GM12873 (cell line): Measurements from ENCODE around the gene HPGD.

Source experiments
- TF ChIP-seq, protein P1 (sequence below): IDR thresholded peaks from 2 replicates; pipeline ENCODE4 v1.5.1; 2012; ENCODE audit warnings: low read depth, mild to moderate bottlenecking, moderate library complexity, low read length, control low read depth; ENCODE audit not compliant: insufficient read depth; ENCODE audit errors: missing control alignments

The HPGD gene

DNA sequence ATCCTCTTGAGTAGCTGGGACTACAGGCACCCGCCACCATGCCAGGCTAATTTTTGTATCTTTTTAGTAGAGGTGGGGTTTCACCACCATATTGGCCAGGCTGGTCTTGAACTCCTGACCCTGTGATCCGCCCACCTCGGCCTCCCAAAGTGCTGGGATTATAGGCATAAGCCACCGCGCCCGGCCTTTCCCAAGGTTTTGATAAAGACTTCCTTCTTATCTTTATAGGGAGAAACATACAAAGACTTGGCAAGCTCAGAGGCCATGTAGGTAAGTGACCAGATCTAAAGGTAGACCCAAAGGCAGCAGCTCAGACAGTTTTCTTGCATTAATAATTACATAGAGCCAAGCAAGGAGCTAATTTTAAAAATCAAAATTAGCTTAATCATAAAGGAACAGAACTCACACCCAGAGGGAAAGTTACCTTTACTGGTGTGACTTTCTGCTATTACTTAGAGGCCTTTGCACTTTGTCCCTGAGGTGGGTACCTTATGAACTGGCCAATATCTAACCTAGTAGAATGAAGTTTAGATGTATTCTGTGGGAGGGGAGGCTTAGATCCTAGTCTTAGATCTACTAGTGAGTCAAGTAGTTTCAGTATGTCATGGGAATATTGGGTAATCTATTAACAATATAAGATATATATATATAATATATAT is 67.3 kb downstream of the HPGD start:
- TF ChIP-seq, protein P1, sequence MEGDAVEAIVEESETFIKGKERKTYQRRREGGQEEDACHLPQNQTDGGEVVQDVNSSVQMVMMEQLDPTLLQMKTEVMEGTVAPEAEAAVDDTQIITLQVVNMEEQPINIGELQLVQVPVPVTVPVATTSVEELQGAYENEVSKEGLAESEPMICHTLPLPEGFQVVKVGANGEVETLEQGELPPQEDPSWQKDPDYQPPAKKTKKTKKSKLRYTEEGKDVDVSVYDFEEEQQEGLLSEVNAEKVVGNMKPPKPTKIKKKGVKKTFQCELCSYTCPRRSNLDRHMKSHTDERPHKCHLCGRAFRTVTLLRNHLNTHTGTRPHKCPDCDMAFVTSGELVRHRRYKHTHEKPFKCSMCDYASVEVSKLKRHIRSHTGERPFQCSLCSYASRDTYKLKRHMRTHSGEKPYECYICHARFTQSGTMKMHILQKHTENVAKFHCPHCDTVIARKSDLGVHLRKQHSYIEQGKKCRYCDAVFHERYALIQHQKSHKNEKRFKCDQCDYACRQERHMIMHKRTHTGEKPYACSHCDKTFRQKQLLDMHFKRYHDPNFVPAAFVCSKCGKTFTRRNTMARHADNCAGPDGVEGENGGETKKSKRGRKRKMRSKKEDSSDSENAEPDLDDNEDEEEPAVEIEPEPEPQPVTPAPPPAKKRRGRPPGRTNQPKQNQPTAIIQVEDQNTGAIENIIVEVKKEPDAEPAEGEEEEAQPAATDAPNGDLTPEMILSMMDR: no peak

DNA sequence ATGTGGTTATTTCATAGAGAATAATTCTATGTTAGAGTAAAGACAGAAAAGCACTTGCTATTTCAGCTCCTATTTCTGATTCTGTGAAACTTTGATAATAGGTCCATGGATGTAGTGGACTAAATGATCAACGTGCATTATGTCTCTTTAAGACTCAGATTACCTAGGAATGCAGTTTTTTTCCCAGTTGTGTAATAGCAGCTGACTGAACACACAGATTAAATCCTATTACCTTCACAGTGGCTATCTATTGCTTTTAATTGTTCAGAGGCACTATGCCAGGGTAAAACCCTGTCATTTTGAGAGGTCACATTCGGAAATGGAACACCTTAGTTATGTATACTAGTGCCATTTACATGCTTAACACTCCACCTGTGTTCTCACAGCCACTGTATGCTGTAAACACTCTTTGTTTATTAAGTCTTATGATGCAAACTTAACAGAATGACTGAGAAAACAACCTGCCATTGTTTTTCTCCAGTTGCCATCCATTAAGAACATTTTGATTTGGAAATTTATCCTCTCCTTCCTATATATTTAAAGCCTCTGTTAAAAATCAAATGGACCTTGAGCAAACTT is 70.5 kb downstream of the HPGD start:
- TF ChIP-seq, protein P1: no peak

DNA sequence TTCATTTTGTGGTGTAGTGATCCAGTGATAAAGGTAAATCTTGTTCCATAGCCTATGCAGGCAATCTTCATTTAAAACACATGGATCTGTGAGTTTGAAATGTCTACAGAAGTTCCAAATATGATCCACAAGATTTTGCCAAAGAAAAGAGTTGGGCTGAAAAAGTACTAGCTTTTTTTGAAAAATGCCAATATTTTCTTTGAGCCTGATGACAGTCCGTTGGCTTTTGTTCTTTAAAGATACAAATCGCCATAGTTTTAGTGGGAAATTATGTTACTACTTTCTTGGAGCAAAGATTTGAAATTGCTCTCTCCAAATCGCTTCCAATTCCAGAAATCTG is 71.5 kb downstream of the HPGD start:
- TF ChIP-seq, protein P1: no peak

DNA sequence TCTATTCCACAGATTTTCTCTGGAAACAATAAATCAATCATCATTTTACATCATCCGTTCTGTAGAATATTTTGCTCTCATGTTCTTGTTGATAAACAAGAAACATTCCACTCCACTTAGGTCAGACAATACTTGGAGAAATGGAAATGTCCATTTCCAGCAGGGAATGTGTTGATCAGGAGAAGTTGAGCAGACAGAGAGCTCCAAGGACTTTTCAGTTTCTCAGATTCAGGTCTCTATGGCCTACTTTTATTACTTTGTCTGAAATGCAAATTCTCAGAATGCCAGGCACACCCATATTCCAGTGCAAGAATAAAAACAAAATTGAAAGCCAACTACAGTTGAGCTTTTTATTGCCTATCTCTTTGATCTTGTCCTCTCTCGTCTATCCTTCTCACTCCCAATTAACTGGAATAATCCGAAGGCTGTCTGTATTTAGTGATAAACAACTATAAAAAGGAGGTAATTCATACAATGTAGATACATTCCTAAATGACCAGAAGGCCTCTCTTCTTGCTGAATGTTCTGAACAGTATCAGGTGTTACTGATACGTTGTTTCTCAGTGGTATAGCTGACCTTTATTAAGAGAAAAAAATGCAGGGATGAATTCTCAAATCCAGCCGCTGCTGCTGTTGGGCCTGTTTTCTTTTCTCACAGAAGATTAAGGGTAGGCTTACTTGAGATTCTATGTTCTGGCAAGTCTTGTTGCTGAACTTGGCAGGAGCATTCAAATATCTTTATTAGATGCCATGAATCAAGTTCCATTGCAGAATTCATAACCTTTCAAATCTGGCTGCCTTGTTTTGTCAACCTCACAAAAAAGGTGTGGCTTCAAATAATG is 72.1 kb downstream of the HPGD start:
- TF ChIP-seq, protein P1: no peak

DNA sequence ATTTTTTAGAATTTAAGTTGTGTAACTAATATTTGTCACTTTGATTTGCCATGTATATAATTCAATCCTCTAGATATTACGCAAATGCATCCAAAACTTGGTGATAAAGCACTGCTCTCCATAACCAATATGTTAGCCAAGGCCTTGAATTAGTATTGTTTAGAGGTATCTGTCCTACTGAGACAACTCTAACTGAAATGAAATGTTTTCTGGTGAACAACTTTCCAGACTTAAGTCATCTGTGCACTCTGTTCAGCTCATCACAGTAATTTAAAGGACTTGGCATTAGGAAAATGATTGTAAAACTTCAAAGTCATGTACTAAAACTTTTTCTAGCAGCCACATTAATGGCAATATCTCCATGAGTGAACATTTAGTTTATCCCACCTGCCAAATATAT is 73.1 kb downstream of the HPGD start:
- TF ChIP-seq, protein P1: no peak

DNA sequence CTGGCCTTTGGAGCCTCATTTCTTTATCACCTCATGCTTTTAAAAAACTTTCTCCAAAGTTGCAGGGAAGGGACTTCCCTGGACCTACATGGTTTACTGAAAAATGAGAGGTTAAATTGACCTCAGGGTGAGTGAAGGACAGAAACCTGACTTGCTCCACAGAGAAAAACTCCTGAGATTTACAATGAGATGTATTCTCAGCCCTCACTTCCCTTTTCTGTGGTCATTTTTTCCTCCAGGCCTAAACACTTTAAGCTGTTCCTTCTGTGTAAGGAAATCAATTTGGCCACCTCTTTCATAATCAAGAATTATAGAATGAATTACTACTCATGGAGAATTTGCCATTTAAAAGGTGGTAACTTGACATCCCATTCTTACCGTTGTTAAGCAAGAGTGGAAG is 77.9 kb downstream of the HPGD start:
- TF ChIP-seq, protein P1: no peak
